H1 (cell line): Measurements from ENCODE around the gene AHSG. TPM values are rescaled to one million over a fixed set of nuclear protein-coding genes. Genes with fewer than 3 reads are reported as not detected.

Experiments used
- BACH1 ChIP-seq: IDR thresholded peaks from 2 replicates; pipeline ENCODE4 v1.6.1; 2012; ENCODE audit warnings: low read length, improper control_type of control experiment
- BCL11A ChIP-seq, 2 experiments: IDR thresholded peaks; one replicate each; pipeline ENCODE4 v1.6.1; 2011; ENCODE audit warnings: low read depth in 2 of 2, low read length in 2 of 2, mild to moderate bottlenecking in 2 of 2
- BRCA1 ChIP-seq: IDR thresholded peaks from 2 replicates; pipeline ENCODE4 v1.6.1; 2012; ENCODE audit warnings: low read depth, low read length, improper control_type of control experiment
- CEBPB ChIP-seq: IDR thresholded peaks from 2 replicates; pipeline ENCODE4 v1.6.1; 2012; ENCODE audit warnings: low read depth, low read length
- CTBP2 ChIP-seq: IDR thresholded peaks from 2 replicates; pipeline ENCODE4 v1.7.0; 2011; ENCODE audit warnings: borderline replicate concordance, mild to moderate bottlenecking, moderate library complexity, mixed read lengths, low read length; ENCODE audit not compliant: insufficient read depth, insufficient read length
- EGR1 ChIP-seq: IDR thresholded peaks from 2 replicates; pipeline ENCODE4 v1.6.1; 2011; ENCODE audit warnings: low read depth, low read length, borderline replicate concordance
- GTF2F1 ChIP-seq: IDR thresholded peaks from 2 replicates; pipeline ENCODE4 v1.6.1; 2012; ENCODE audit warnings: low read depth, low read length, improper control_type of control experiment, borderline replicate concordance
- KDM5A ChIP-seq: fragments of 200-600 bp; IDR thresholded peaks from 2 replicates; pipeline ENCODE4 v1.7.1; 2012; ENCODE audit warnings: mild to moderate bottlenecking, low read length, inconsistent platforms, mixed read lengths
- NANOG ChIP-seq: IDR thresholded peaks from 2 replicates; pipeline ENCODE4 v1.6.1; 2011; ENCODE audit warnings: low read length, low read depth, mild to moderate bottlenecking, inconsistent platforms; ENCODE audit not compliant: insufficient read depth, poor library complexity, severe bottlenecking
- NRF1 ChIP-seq: IDR thresholded peaks from 2 replicates; pipeline ENCODE4 v1.6.1; 2011; ENCODE audit warnings: mild to moderate bottlenecking, low read depth, low read length, improper control_type of control experiment
- POLR2A ChIP-seq, 2 experiments: IDR thresholded peaks; 1 replicate in 1 of 2; 2 replicates in 1 of 2; pipeline ENCODE4 v1.6.1; 2011; ENCODE audit warnings: low read depth in 2 of 2, low read length in 2 of 2, mild to moderate bottlenecking in 2 of 2; ENCODE audit errors: control extremely low read depth in 1 of 2
- RBBP5 ChIP-seq: IDR thresholded peaks from 2 replicates; pipeline ENCODE4 v1.7.1; 2012; ENCODE audit warnings: low read depth, mild to moderate bottlenecking, inconsistent platforms, low read length, moderate library complexity, borderline replicate concordance
- SIRT6 ChIP-seq: IDR thresholded peaks from one replicate; pipeline ENCODE4 v1.7.1; 2012; ENCODE audit warnings: low read length, inconsistent platforms
- SIX5 ChIP-seq: IDR thresholded peaks from 2 replicates; pipeline ENCODE4 v1.6.1; 2011; ENCODE audit warnings: mild to moderate bottlenecking, low read depth, low read length
- SP2 ChIP-seq: IDR thresholded peaks from 2 replicates; pipeline ENCODE4 v1.6.1; 2012; ENCODE audit warnings: mild to moderate bottlenecking, low read length, inconsistent platforms
- SRF ChIP-seq: IDR thresholded peaks from 2 replicates; pipeline ENCODE4 v1.6.1; 2011; ENCODE audit warnings: mild to moderate bottlenecking, low read depth, low read length, moderate library complexity
- TAF7 ChIP-seq: optimal IDR thresholded peaks from 2 replicates; pipeline ENCODE3; 2011; ENCODE audit warnings: low read depth, mild to moderate bottlenecking, inconsistent platforms, low read length, moderate library complexity, borderline replicate concordance
- TBP ChIP-seq: IDR thresholded peaks from 2 replicates; pipeline ENCODE4 v1.6.1; 2011; ENCODE audit warnings: low read depth, low read length, improper control_type of control experiment
- TEAD4 ChIP-seq: IDR thresholded peaks from 2 replicates; pipeline ENCODE4 v1.6.1; 2012; ENCODE audit warnings: low read depth, low read length, inconsistent platforms, mixed read lengths
- YY1 ChIP-seq: IDR thresholded peaks from 2 replicates; pipeline ENCODE4 v1.6.1; 2011; ENCODE audit warnings: low read depth, mild to moderate bottlenecking, low read length
- ZNF274 ChIP-seq: IDR thresholded peaks from 2 replicates; pipeline ENCODE4 v1.7.0; 2012; ENCODE audit warnings: low read length, borderline replicate concordance; ENCODE audit errors: extremely low read depth
- polyA plus RNA-seq, 7 experiments: library from polyadenylated mRNA; depleted of rRNA in 3 of 7; stranded (reverse) in 5 of 7; unstranded in 2 of 7; fragments of >200 nt in 5 of 7; fragments of 200-250 nt in 2 of 7; gene quantifications; 1 replicate in 5 of 7; 2 replicates in 1 of 7; 4 replicates in 1 of 7; pipeline versions ENCODE4 v1.2.1 to v1.2.3, GENCODE V29; 2011 to 2013; ENCODE audit warnings: missing spikeins in 2 of 7, mixed read lengths in 2 of 7
- total RNA-seq: library from RNA; stranded (reverse); fragmentation: NEBNext Ultra II Directional; extraction: Animal tissue kit (Norgen Biotek cat#: 25700); gene quantifications from 2 replicates; pipeline ENCODE4 v1.2.1, GENCODE V29; 2021
- TF ChIP-seq, protein P1 (sequence below): IDR thresholded peaks from 2 replicates; pipeline ENCODE4 v1.6.1; 2012; ENCODE audit warnings: inconsistent platforms
- TF ChIP-seq, protein P2 (sequence below): IDR thresholded peaks from 2 replicates; pipeline ENCODE4 v1.6.1; 2012; ENCODE audit warnings: low read length, inconsistent platforms

Gene AHSG
- total and polyA plus RNA-seq, 2 of the 8 experiments (the other 6 are each of a cell fraction or from before 2014, with no cell fraction given) = 0.68 to 0.78 TPM

DNA sequence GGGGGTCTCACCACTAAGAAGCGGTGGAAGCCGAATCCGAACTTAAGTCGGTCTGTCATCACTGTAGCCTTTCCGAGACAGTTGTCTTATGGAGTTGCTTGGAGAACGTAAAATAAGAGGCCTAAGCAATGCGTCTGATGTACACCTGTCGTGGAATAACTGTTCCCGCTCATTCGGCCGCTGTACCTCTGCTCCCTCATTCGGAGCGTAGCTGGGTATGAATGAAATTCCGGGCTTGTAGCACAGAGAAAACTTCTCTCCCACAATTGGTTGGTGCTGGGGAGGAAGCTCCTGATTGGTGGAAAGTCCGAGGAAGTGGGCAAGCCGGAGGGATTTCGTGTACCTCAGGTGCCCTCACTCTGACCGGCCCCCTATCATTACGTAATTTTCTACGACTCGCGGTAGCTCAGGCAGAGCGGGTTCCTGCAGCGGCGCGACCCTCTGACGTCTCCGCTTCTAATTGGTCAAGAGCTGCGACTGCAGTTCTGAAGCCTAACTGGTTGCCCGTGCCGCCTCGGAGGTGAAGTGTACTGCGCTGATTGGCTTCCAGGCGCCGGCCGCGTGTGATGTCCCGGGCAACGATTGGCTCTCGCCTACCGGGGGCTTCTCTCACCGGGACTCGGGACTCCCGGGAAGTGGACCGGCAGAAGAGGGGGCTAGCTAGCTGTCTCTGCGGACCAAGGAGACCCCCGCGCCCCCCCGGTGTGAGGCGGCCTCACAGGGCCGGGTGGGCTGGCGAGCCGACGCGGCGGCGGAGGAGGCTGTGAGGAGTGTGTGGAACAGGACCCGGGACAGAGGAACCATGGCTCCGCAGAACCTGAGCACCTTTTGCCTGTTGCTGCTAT, 42.5 kb upstream of the AHSG start, which contains the start of gene DNAJB11 (continued):
- TF ChIP-seq KDM5A = peak; percentile 93
- no peak for TF ChIP-seq BACH1
- TF ChIP-seq ZNF274 = no peak
- no peak for TF ChIP-seq NRF1
- TF ChIP-seq NANOG = no peak
- peak; percentile 60; the same call in 1 of the 2 replicates for TF ChIP-seq BRCA1
- peak; percentile 50; the same call in 1 of the 2 replicates for TF ChIP-seq SRF
- peak; percentile 87 for TF ChIP-seq TEAD4
- 0 out of 2 replicates have a peak, but pooled peaks have one; percentile 40 for TF ChIP-seq RBBP5
- TF ChIP-seq CTBP2 = no peak
- TF ChIP-seq GTF2F1 = peak; percentile 62; the same call in 1 of the 2 replicates
- peak; percentile 93 for TF ChIP-seq CEBPB
- TF ChIP-seq TBP = peak; percentile 93
- TF ChIP-seq, protein P1, sequence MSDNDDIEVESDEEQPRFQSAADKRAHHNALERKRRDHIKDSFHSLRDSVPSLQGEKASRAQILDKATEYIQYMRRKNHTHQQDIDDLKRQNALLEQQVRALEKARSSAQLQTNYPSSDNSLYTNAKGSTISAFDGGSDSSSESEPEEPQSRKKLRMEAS = peak; percentile 39
- no peak for TF ChIP-seq BCL11A (IDR thresholded peaks at IDR 0.05; ENCODE audit: low read depth in 2 of 2, low read length in 2 of 2)
- TF ChIP-seq, protein P2, sequence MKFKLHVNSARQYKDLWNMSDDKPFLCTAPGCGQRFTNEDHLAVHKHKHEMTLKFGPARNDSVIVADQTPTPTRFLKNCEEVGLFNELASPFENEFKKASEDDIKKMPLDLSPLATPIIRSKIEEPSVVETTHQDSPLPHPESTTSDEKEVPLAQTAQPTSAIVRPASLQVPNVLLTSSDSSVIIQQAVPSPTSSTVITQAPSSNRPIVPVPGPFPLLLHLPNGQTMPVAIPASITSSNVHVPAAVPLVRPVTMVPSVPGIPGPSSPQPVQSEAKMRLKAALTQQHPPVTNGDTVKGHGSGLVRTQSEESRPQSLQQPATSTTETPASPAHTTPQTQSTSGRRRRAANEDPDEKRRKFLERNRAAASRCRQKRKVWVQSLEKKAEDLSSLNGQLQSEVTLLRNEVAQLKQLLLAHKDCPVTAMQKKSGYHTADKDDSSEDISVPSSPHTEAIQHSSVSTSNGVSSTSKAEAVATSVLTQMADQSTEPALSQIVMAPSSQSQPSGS = peak; percentile 83; the same call in 1 of the 2 replicates
- no peak for TF ChIP-seq EGR1
- TF ChIP-seq YY1 = peak; percentile 23; the same call in 1 of the 2 replicates
- no peak for TF ChIP-seq SIX5
- TF ChIP-seq TAF7 = peak; percentile 85
- TF ChIP-seq SP2 = no peak; the same call in 1 of the 2 replicates
- no peak for TF ChIP-seq SIRT6
- TF ChIP-seq POLR2A (IDR thresholded peaks at IDR 0.05; ENCODE audit: control extremely low read depth in 1 of 2, low read depth in 2 of 2, low read length in 2 of 2) = peak; percentile 75 to 98
